ENCODE results near the gene TECR. TPM values are rescaled to one million over a fixed set of nuclear protein-coding genes. Genes with fewer than 3 reads are reported as not detected.

Gene TECR
- total RNA-seq, 1 donor from 2014 or later: 106 TPM

- H3K36me3 Mint-ChIP-seq (ENCODE audit: low read depth, unreplicated experiment): no peaks in the 10 kb centered on the region
- no peak overlapping the region for H3K27ac Mint-ChIP-seq (ENCODE audit: unreplicated experiment)
Observed at GRCh38 chr19:14562660-14563589, 33.5 kb downstream of the TECR start.

GRCh38 chr19:14563590-14563926 lies 34.2 kb downstream of the TECR start:
- Histone ChIP-seq H3K9me3 (ENCODE audit: insufficient read depth, low read depth, low read length) (no peaks in the 10 kb centered on the region), H3K4me2 (ENCODE audit: low read length) (no peak overlapping the region), H4K20me1 (ENCODE audit: insufficient read depth, low read length) (peaks cover 28% of the 10 kb centered on the region), H2AFZ (ENCODE audit: low read depth, low read length) (no peak overlapping the region), H3K27ac (ENCODE audit: low read depth, low read length) (no peak overlapping the region), H3K4me1 (ENCODE audit: insufficient read depth, low read length) (peaks cover 16% of the 10 kb centered on the region), H3K79me2 (ENCODE audit: insufficient read depth, low read length) (peaks cover 20% of the 10 kb centered on the region), H3K9ac (ENCODE audit: low read length) (no peak overlapping the region), H3K4me3 (ENCODE audit: insufficient read depth, low read depth, low read length) (no peak overlapping the region), H3K36me3 (ENCODE audit: insufficient read depth, low read length) (no peaks in the 10 kb centered on the region), H3K27me3 (ENCODE audit: insufficient read depth, low read length) (no peaks in the 10 kb centered on the region)
- TF ChIP-seq CTCF (IDR thresholded peaks at IDR 0.05; ENCODE audit: insufficient read depth, low read depth, low read length): no peak
- TF ChIP-seq EZH2 (IDR thresholded peaks at IDR 0.05; ENCODE audit: insufficient read depth, low read length): no peak
- no peaks in the 10 kb centered on the region for H3K27me3 Mint-ChIP-seq (ENCODE audit: low read depth, unreplicated experiment)
- H3K36me3 Mint-ChIP-seq (ENCODE audit: low read depth, unreplicated experiment): peaks cover 3% of the 10 kb centered on the region
- no peak for DNase-seq (ENCODE audit: low read depth)
- FAIRE-seq: no peak
- no peak overlapping the region for H3K4me3 Mint-ChIP-seq (ENCODE audit: unreplicated experiment)
- H3K27ac Mint-ChIP-seq (ENCODE audit: unreplicated experiment): no peak overlapping the region
- no peaks in the 10 kb centered on the region for H3K9me3 Mint-ChIP-seq (ENCODE audit: unreplicated experiment)
- H3K4me1 Mint-ChIP-seq (ENCODE audit: low read depth, unreplicated experiment): peaks cover 6% of the 10 kb centered on the region

More at GRCh38 chr19:14562660-14563589, 33.5 kb downstream of the TECR start:
- H3K4me1 Mint-ChIP-seq (ENCODE audit: low read depth, unreplicated experiment): peaks cover 6% of the 10 kb centered on the region
- no peak for DNase-seq (ENCODE audit: low read depth)
- H3K4me2 ChIP-seq (ENCODE audit: low read length): no peak overlapping the region
- no peak overlapping the region for H3K4me3 Mint-ChIP-seq (ENCODE audit: unreplicated experiment)
- H3K9ac ChIP-seq (ENCODE audit: low read length): no peak overlapping the region
- peaks cover 26% of the 10 kb centered on the region for H4K20me1 ChIP-seq (ENCODE audit: insufficient read depth, low read length)
- no peak for FAIRE-seq
- no peak overlapping the region for H3K4me3 ChIP-seq (ENCODE audit: insufficient read depth, low read depth, low read length)
- no peak overlapping the region for H3K27ac ChIP-seq (ENCODE audit: low read depth, low read length)
- H3K36me3 ChIP-seq (ENCODE audit: insufficient read depth, low read length): no peaks in the 10 kb centered on the region
- TF ChIP-seq CTCF (IDR thresholded peaks at IDR 0.05; ENCODE audit: insufficient read depth, low read depth, low read length) (no peak), EZH2 (IDR thresholded peaks at IDR 0.05; ENCODE audit: insufficient read depth, low read length) (no peak)
- no peaks in the 10 kb centered on the region for H3K27me3 ChIP-seq (ENCODE audit: insufficient read depth, low read length)
- peaks cover 16% of the 10 kb centered on the region for H3K4me1 ChIP-seq (ENCODE audit: insufficient read depth, low read length)
- peaks cover 22% of the 10 kb centered on the region for H3K79me2 ChIP-seq (ENCODE audit: insufficient read depth, low read length)
- H3K27me3 Mint-ChIP-seq (ENCODE audit: low read depth, unreplicated experiment): no peaks in the 10 kb centered on the region
- H3K9me3 Mint-ChIP-seq (ENCODE audit: unreplicated experiment): no peaks in the 10 kb centered on the region
- H2AFZ ChIP-seq (ENCODE audit: low read depth, low read length): no peak overlapping the region
- no peaks in the 10 kb centered on the region for H3K9me3 ChIP-seq (ENCODE audit: insufficient read depth, low read depth, low read length)
